ENCODE data around the gene MDH2.
"Not testable (repeated sequence)": the region's sequence is repeated elsewhere in the genome, so short reads cannot be mapped to it uniquely, and the experiment has no call there.

Gene MDH2

GRCh38 chr7:76056241-76056640 is 8.3 kb downstream of the MDH2 start:
- no peak for DNase-seq (ENCODE audit: extremely low read depth, low read depth)
- TF ChIP-seq CTCF (IDR thresholded peaks at IDR 0.05; ENCODE audit: low read depth, low read length, missing control alignments): no peak
- H3K4me3 ChIP-seq (replicated peaks; ENCODE audit: low read depth, low read length): no peak overlapping the region

GRCh38 chr7:76057103-76057812 is 9.4 kb downstream of the MDH2 start:
- TF ChIP-seq CTCF (IDR thresholded peaks at IDR 0.05; ENCODE audit: low read depth, low read length, missing control alignments): no peak
- no peak overlapping the region for H3K4me3 ChIP-seq (replicated peaks; ENCODE audit: low read depth, low read length)
- no peak for DNase-seq (ENCODE audit: extremely low read depth, low read depth)

GRCh38 chr7:76057813-76058145 is 9.9 kb downstream of the MDH2 start:
- TF ChIP-seq CTCF (IDR thresholded peaks at IDR 0.05; ENCODE audit: low read depth, low read length, missing control alignments): no peak
- no peak for DNase-seq (ENCODE audit: extremely low read depth, low read depth)
- no peak overlapping the region for H3K4me3 ChIP-seq (replicated peaks; ENCODE audit: low read depth, low read length)

GRCh38 chr7:76058745-76059144 is 10.8 kb downstream of the MDH2 start:
- DNase-seq (ENCODE audit: extremely low read depth, low read depth); H3K4me3 ChIP-seq (replicated peaks; ENCODE audit: low read depth, low read length): not testable (repeated sequence)

- DNase-seq (ENCODE audit: extremely low read depth, low read depth): no peak
- no peak overlapping the region for H3K4me3 ChIP-seq (replicated peaks; ENCODE audit: low read depth, low read length)
- no peak for TF ChIP-seq CTCF (IDR thresholded peaks at IDR 0.05; ENCODE audit: low read depth, low read length, missing control alignments)
These were observed 12.9 kb downstream of the MDH2 start for GRCh38 chr7:76060842-76061241.

GRCh38 chr7:76062254-76062653 is 14.3 kb downstream of the MDH2 start:
- H3K4me3 ChIP-seq (replicated peaks; ENCODE audit: low read depth, low read length): no peak overlapping the region
- no peak for DNase-seq (ENCODE audit: extremely low read depth, low read depth)
- TF ChIP-seq CTCF (IDR thresholded peaks at IDR 0.05; ENCODE audit: low read depth, low read length, missing control alignments): no peak

DNA sequence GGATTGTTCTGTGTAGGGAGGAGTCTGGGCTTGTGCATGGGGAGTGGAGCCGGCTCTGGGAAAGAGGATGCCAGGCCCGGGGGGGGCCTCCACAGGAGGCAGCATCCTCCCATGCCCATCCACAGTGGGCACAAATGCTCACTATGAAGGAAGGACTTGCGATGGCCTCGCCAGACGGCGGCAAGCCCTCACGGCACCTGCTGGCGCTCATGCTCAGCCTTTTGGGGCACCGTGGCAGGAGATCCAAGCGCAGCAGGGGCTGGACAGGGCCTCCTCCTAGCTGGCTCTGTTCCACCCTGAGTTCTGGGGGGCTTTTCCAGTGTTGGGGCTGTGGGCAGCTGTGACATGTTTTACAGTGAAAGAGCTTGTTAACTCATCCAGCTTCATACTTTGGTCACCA is 15.2 kb downstream of the MDH2 start:
- H3K4me3 ChIP-seq (replicated peaks; ENCODE audit: low read depth, low read length): no peak overlapping the region
- no peak for DNase-seq (ENCODE audit: extremely low read depth, low read depth)
- TF ChIP-seq CTCF (IDR thresholded peaks at IDR 0.05; ENCODE audit: low read depth, low read length, missing control alignments): no peak
